Nephron progenitor cell (in vitro differentiated cells): ENCODE measurements around the gene MAGI1.

Source experiments
- DNase-seq: peaks from one replicate; pipeline ENCODE4 v3.0.0; 2021
- H3K27ac Mint-ChIP-seq: 2 replicates; pipeline ENCODE4 v1.8.0; 2021; ENCODE audit warnings: mild to moderate bottlenecking, moderate library complexity, mixed read lengths
- H3K27me3 Mint-ChIP-seq: 2 replicates; pipeline ENCODE4 v1.8.0; 2021; ENCODE audit warnings: mild to moderate bottlenecking, low read depth, mixed read lengths; ENCODE audit not compliant: poor library complexity
- H3K36me3 Mint-ChIP-seq: 2 replicates; pipeline ENCODE4 v1.8.0; 2021; ENCODE audit warnings: low read depth, mixed read lengths
- H3K4me1 Mint-ChIP-seq: 2 replicates; pipeline ENCODE4 v1.8.0; 2021; ENCODE audit warnings: mixed read lengths
- H3K4me3 Mint-ChIP-seq: 2 replicates; pipeline ENCODE4 v1.8.0; 2021; ENCODE audit warnings: mild to moderate bottlenecking, moderate library complexity, mixed read lengths
- H3K9me3 Mint-ChIP-seq: 2 replicates; pipeline ENCODE4 v1.8.0; 2021; ENCODE audit warnings: mild to moderate bottlenecking, moderate library complexity, mixed read lengths
- TF ChIP-seq, protein P1 (sequence below): fragments of 200-600 bp; sonication (generic); IDR thresholded peaks from 2 replicates; pipeline ENCODE4 v1.5.0; 2021; ENCODE audit warnings: antibody characterized with exemption

The MAGI1 gene

DNA sequence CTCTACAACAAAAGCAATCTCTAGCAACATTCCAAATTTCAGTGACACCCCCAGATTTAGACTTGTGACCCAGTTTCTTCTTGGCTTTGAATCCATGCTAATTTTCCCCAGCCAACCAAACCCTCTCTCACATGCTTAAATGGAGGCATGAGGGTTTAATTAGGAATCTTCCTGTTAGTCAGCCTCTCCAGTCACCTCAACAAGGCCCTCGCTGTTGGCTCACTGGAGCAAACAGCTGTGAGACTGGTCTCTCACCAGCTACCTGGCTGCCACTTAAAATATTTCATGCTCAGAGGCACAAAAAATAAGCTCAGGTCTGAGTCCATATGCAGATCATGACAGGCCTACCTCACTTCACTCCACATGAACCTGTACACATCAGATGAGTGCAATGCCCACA lies 720.5 kb downstream of the MAGI1 start:
- DNase-seq, result no peak
- H3K4me1 Mint-ChIP-seq, result no peaks in the 10 kb centered on the region
- H3K4me3 Mint-ChIP-seq, result no peak overlapping the region
- no peak overlapping the region for H3K27ac Mint-ChIP-seq
- peaks cover 4% of the 10 kb centered on the region for H3K27me3 Mint-ChIP-seq
- TF ChIP-seq, protein P1, sequence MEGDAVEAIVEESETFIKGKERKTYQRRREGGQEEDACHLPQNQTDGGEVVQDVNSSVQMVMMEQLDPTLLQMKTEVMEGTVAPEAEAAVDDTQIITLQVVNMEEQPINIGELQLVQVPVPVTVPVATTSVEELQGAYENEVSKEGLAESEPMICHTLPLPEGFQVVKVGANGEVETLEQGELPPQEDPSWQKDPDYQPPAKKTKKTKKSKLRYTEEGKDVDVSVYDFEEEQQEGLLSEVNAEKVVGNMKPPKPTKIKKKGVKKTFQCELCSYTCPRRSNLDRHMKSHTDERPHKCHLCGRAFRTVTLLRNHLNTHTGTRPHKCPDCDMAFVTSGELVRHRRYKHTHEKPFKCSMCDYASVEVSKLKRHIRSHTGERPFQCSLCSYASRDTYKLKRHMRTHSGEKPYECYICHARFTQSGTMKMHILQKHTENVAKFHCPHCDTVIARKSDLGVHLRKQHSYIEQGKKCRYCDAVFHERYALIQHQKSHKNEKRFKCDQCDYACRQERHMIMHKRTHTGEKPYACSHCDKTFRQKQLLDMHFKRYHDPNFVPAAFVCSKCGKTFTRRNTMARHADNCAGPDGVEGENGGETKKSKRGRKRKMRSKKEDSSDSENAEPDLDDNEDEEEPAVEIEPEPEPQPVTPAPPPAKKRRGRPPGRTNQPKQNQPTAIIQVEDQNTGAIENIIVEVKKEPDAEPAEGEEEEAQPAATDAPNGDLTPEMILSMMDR, result no peak
- peaks cover 14% of the 10 kb centered on the region for H3K9me3 Mint-ChIP-seq
- H3K36me3 Mint-ChIP-seq, result no peaks in the 10 kb centered on the region

DNA sequence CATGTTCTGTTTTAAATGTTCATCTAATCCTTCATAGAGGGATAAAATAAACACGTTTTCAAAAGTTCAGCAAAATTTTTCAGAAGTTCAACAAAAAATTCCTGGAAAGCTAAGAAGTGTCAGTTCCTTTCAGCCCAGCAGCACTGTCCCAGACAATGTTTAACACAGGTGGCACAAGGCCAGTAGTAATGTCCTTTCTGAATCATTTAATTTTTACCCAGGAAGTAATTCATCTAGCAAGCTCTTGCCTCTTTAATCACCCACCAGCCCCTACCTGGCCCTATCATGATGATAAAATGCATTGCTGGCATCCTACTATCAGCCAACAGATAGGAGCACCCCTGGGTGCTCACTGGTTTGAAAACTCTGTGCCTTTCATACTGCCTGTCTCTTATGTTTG lies 723.8 kb downstream of the MAGI1 start:
- peaks cover 5% of the 10 kb centered on the region for H3K9me3 Mint-ChIP-seq
- peaks cover 8% of the 10 kb centered on the region for H3K27me3 Mint-ChIP-seq
- DNase-seq, result no peak
- no peak overlapping the region for H3K27ac Mint-ChIP-seq
- TF ChIP-seq, protein P1, result no peak
- no peaks in the 10 kb centered on the region for H3K4me1 Mint-ChIP-seq
- no peak overlapping the region for H3K4me3 Mint-ChIP-seq
- no peaks in the 10 kb centered on the region for H3K36me3 Mint-ChIP-seq

DNA sequence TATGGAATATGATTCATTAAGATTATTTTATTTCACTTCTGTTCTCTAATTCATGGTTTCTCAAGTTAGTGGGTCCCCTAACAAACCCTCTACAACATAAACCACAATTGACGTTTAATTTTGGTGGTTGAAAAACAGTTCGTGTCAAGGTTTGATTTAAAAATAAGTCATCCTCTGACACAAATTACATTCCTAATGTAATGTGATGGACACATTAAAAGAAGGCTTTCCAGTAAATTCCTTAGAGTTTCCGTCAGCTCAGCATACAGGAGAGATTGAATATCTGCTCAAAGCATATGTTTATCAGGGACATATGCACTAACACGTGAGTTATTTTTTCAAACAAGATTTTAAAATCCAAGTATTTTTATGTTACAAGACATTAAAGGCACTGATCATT lies 724.4 kb downstream of the MAGI1 start:
- no peak overlapping the region for H3K27ac Mint-ChIP-seq
- H3K4me1 Mint-ChIP-seq, result no peaks in the 10 kb centered on the region
- TF ChIP-seq, protein P1, result no peak
- no peak overlapping the region for H3K4me3 Mint-ChIP-seq
- H3K27me3 Mint-ChIP-seq, result peaks cover 8% of the 10 kb centered on the region
- no peaks in the 10 kb centered on the region for H3K36me3 Mint-ChIP-seq
- no peak for DNase-seq
- peaks cover 5% of the 10 kb centered on the region for H3K9me3 Mint-ChIP-seq

DNA sequence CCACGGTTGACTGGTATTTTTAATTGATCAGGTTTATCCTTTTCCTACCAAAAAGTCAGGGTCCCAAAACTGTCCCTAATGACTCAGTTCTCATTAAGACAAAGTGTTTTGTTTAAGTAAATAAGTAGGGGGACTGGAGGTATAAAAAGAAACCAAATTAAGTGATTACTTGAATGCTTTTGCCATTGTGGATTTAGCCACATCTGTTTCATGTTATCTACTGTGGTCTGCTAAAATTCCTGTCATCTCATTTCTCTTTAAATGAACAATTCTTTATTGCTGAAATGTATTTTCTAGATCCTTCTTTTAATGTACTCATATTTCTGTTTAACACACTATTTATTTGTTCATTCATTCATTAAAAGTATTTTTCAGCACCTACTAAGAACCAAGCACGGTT lies 725.1 kb downstream of the MAGI1 start:
- Mint-ChIP-seq H3K27ac (no peak overlapping the region), H3K4me1 (no peaks in the 10 kb centered on the region), H3K36me3 (no peaks in the 10 kb centered on the region), H3K4me3 (no peak overlapping the region), H3K27me3 (peaks cover 8% of the 10 kb centered on the region), H3K9me3 (peaks cover 5% of the 10 kb centered on the region)
- TF ChIP-seq, protein P1, result no peak
- DNase-seq, result no peak

DNA sequence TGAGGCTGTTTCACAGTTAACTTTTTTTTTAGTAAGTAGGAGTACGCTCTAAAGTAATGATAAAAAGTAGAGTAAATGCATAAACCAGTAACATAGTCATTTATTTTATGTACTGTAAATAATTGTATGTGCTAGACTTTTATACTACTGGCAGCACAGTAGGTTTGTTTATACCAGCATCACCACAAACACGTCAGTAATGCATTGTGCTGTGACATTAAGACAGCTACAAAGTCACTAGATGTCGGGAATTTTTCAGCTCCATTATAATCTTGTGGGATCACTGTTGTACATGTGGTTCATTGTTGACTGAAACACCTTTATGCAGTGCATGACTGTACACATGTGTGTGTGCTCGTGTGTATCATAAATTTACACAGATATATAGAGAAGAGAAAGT lies 732.9 kb downstream of the MAGI1 start:
- Mint-ChIP-seq H3K4me1 (no peaks in the 10 kb centered on the region), H3K9me3 (no peaks in the 10 kb centered on the region), H3K27me3 (peaks cover under 1% of the 10 kb centered on the region), H3K36me3 (no peaks in the 10 kb centered on the region), H3K4me3 (no peak overlapping the region), H3K27ac (no peak overlapping the region)
- TF ChIP-seq, protein P1, result no peak
- no peak for DNase-seq
